Chondrocyte (in vitro differentiated cells): Measurements from ENCODE around the gene SYCE3. TPM values are rescaled to one million over a fixed set of nuclear protein-coding genes. Genes with fewer than 3 reads are reported as not detected.

Experiments used
- DNase-seq: peaks from one replicate; pipeline ENCODE4 v3.0.0; 2021; ENCODE audit warnings: mixed read lengths, low spot score
- H3K27ac Mint-ChIP-seq: one replicate; pipeline ENCODE4 v1.8.0; 2021; ENCODE audit warnings: mild to moderate bottlenecking, moderate library complexity, mixed read lengths; ENCODE audit not compliant: unreplicated experiment
- H3K27me3 Mint-ChIP-seq: 2 replicates; pipeline ENCODE4 v1.8.0; 2021; ENCODE audit warnings: low read depth, mixed read lengths
- H3K36me3 Mint-ChIP-seq: 2 replicates; pipeline ENCODE4 v1.8.0; 2021; ENCODE audit warnings: low read depth, mixed read lengths
- H3K4me1 Mint-ChIP-seq: 2 replicates; pipeline ENCODE4 v1.8.0; 2021; ENCODE audit warnings: low read depth, mild to moderate bottlenecking, mixed read lengths
- H3K4me3 Mint-ChIP-seq: one replicate; pipeline ENCODE4 v1.8.0; 2021; ENCODE audit warnings: mild to moderate bottlenecking, moderate library complexity, mixed read lengths; ENCODE audit not compliant: unreplicated experiment
- H3K9me3 Mint-ChIP-seq: 2 replicates; pipeline ENCODE4 v1.8.0; 2021; ENCODE audit warnings: low read depth, mixed read lengths
- CTCF ChIP-seq: fragments of 200-600 bp; sonication (generic); IDR thresholded peaks from 2 replicates; pipeline ENCODE4 v1.5.0; 2021; ENCODE audit warnings: antibody characterized with exemption, mild to moderate bottlenecking, moderate library complexity
- total RNA-seq: library from RNA; stranded (reverse); gene quantifications from 3 replicates; pipeline ENCODE4 v1.2.1, GENCODE V29; 2021

Gene SYCE3
- total RNA-seq, 1 donor from 2014 or later, result not detected

DNA sequence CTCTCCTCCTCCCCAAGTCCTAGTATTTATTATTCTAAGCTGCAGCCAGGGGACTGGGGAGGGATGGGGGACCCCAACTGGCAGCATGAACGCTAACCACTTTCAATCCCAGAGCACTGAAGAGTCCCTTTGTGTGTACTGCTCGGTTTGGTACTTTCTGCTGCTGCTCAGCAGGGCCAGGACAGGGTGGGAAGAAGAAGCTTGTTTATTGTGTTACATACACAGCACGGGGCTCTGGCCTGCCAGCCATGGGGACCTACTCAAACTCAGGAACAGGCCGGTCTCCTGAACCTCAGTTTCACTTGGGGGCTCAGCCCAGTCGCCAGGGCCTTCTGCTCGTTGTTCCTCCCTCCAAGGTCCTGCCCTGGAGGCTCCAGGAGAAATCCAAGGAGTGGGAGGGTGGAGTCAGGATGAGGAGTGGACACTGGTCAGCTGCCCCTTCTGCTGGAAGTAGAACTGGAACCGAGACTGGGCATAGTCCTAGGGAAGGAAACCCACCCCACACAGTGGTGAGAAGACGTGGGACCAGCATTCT is 16.1 kb upstream of the SYCE3 start:
- Mint-ChIP-seq H3K9me3 (no peaks in the 10 kb centered on the region), H3K27me3 (no peaks in the 10 kb centered on the region), H3K27ac (no peak overlapping the region)

GRCh38 chr22:50577987-50578775 is 15.5 kb upstream of the SYCE3 start, which contains the start of gene CPT1B:
CPT1B (minus strand) TSS chr22:50578427; CDS start chr22:50577915, 512 bp downstream.
- DNase-seq, result no peak
- peaks cover 13% of the 10 kb centered on the region for H3K4me1 Mint-ChIP-seq
- TF ChIP-seq CTCF, result no peak
- peaks cover 9% of the 10 kb centered on the region for H3K36me3 Mint-ChIP-seq
- H3K27me3 Mint-ChIP-seq, result no peaks in the 10 kb centered on the region
- no peaks in the 10 kb centered on the region for H3K9me3 Mint-ChIP-seq
- no peak within 1 kb of the TSS for H3K27ac Mint-ChIP-seq
- no peak within 1 kb of the TSS for H3K4me3 Mint-ChIP-seq

More for the DNA sequence above, 16.1 kb upstream of the SYCE3 start:
- no peak for DNase-seq
- no peak for TF ChIP-seq CTCF
- Mint-ChIP-seq H3K4me3 (no peak overlapping the region), H3K36me3 (peaks cover 9% of the 10 kb centered on the region), H3K4me1 (peaks cover 19% of the 10 kb centered on the region)

DNA sequence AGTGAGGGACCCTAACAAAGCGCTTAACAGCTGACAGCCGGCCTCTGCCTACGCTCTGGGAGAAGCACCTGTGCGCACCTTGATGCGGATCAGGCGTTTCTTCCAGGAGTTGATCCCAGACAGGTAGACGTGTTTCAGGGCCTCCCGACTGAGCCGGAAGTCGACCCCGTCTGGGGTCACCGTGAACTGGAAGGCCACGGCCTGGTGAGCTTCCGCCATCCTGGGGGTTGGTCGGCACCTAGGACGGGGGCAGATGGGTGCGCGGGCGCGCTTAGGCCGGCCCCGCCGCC is 14.9 kb upstream of the SYCE3 start:
- DNase-seq, result no peak
- H3K9me3 Mint-ChIP-seq, result no peaks in the 10 kb centered on the region
- H3K4me3 Mint-ChIP-seq, result no peak overlapping the region
- H3K36me3 Mint-ChIP-seq, result peaks cover 10% of the 10 kb centered on the region
- no peak for TF ChIP-seq CTCF
- H3K27ac Mint-ChIP-seq, result no peak overlapping the region
- H3K27me3 Mint-ChIP-seq, result no peaks in the 10 kb centered on the region
- peaks cover 13% of the 10 kb centered on the region for H3K4me1 Mint-ChIP-seq

GRCh38 chr22:50576806-50577696 is 14.3 kb upstream of the SYCE3 start:
- H3K27me3 Mint-ChIP-seq, result no peaks in the 10 kb centered on the region
- peaks cover 13% of the 10 kb centered on the region for H3K4me1 Mint-ChIP-seq
- peaks cover 11% of the 10 kb centered on the region for H3K36me3 Mint-ChIP-seq
- H3K4me3 Mint-ChIP-seq, result no peak overlapping the region
- no peak for TF ChIP-seq CTCF
- no peaks in the 10 kb centered on the region for H3K9me3 Mint-ChIP-seq
- no peak for DNase-seq
- no peak overlapping the region for H3K27ac Mint-ChIP-seq

- Mint-ChIP-seq H3K27me3 (no peaks in the 10 kb centered on the region), H3K4me3 (no peak overlapping the region), H3K27ac (no peak overlapping the region), H3K36me3 (peaks cover 14% of the 10 kb centered on the region), H3K9me3 (no peaks in the 10 kb centered on the region), H3K4me1 (peaks cover 5% of the 10 kb centered on the region)
- no peak for DNase-seq
- peak; percentile 59 for TF ChIP-seq CTCF
Measured at GRCh38 chr22:50576070-50576469, 13.4 kb upstream of the SYCE3 start.
